Myocyte (in vitro differentiated cells): ENCODE measurements around the gene LYPD4. TPM values are rescaled to one million over a fixed set of nuclear protein-coding genes. Genes with fewer than 3 reads are reported as not detected.

ENCODE experiments used
- DNase-seq: peaks from one replicate; pipeline ENCODE4 v3.0.0-alpha.2; 2012; ENCODE audit warnings: low read depth
- polyA plus RNA-seq: library from polyadenylated mRNA; unstranded; fragments of >200 nt; gene quantifications from one replicate; pipeline ENCODE4 v1.2.1, GENCODE V29; 2012; ENCODE audit warnings: missing spikeins
- total RNA-seq: library from RNA; depleted of rRNA; stranded (reverse); fragments of >200 nt; gene quantifications from 2 replicates; pipeline ENCODE4 v1.2.3, GENCODE V29; 2014

Gene LYPD4
- total RNA-seq = not detected in 2 replicates
- polyA plus RNA-seq = not detected

- DNase-seq = no peak
Measured at GRCh38 chr19:41844601-41845000, at the start of gene LYPD4. LYPD4 (minus strand) TSS chr19:41844683; CDS start chr19:41839285, 5,398 bp downstream.

GRCh38 chr19:41893899-41894298, 49.4 kb upstream of the LYPD4 start:
- DNase-seq = no peak

- DNase-seq = no peak
Measured at GRCh38 chr19:41892173-41892902, 47.9 kb upstream of the LYPD4 start.

- no peak for DNase-seq
Measured at GRCh38 chr19:41890936-41891335, 46.5 kb upstream of the LYPD4 start.

GRCh38 chr19:41889896-41890295, 45.4 kb upstream of the LYPD4 start:
- DNase-seq = no peak

GRCh38 chr19:41888926-41889325, 44.4 kb upstream of the LYPD4 start:
- DNase-seq = no peak

GRCh38 chr19:41887711-41888382, 43.4 kb upstream of the LYPD4 start:
- DNase-seq = no peak

- DNase-seq = no peak
Measured at GRCh38 chr19:41886761-41887710, 42.6 kb upstream of the LYPD4 start.

- peak; percentile 95 for DNase-seq
Measured at GRCh38 chr19:41883821-41884733, 39.6 kb upstream of the LYPD4 start.

GRCh38 chr19:41883463-41883820, 39.0 kb upstream of the LYPD4 start:
- no peak for DNase-seq

- DNase-seq = no peak
Measured at GRCh38 chr19:41882568-41883462, 38.3 kb upstream of the LYPD4 start, which contains the start of gene ARHGEF1. ARHGEF1 (plus strand) TSS chr19:41883184; CDS start chr19:41888083, 4,899 bp downstream.

GRCh38 chr19:41880329-41880708, 35.8 kb upstream of the LYPD4 start:
- DNase-seq = no peak

- no peak for DNase-seq
Measured at GRCh38 chr19:41879670-41880328, 35.3 kb upstream of the LYPD4 start.

- no peak for DNase-seq
Measured at GRCh38 chr19:41879080-41879479, 34.6 kb upstream of the LYPD4 start.

GRCh38 chr19:41877916-41878905, 33.7 kb upstream of the LYPD4 start:
- no peak for DNase-seq

GRCh38 chr19:41876847-41877832, 32.7 kb upstream of the LYPD4 start, which contains the start of gene CD79A:
CD79A (plus strand) TSS chr19:41877279; CDS start chr19:41877305, 26 bp downstream.
- peak; percentile 37 for DNase-seq
